ENCODE results near the gene SH3BP4. TPM values are rescaled to one million over a fixed set of nuclear protein-coding genes. Genes with fewer than 3 reads are reported as not detected.

The SH3BP4 gene
- total and polyA plus RNA-seq, 2 of the 13 experiments (the other 11 are each of a cell fraction or from before 2014, with no cell fraction given), result 34.6 to 99.1 TPM

- TF ChIP-seq HNF4A (CRISPR knock-in tag; IDR thresholded peaks at IDR 0.05), result peak; percentile 88
- TF ChIP-seq ZNF503 (CRISPR knock-in tag; IDR thresholded peaks at IDR 0.05), result peak; percentile 86; the same call in 1 of the 2 replicates
- peak; percentile 89; the same call in 1 of the 2 replicates for TF ChIP-seq DR1 (CRISPR knock-in tag; IDR thresholded peaks at IDR 0.05)
- 0 out of 2 replicates have a peak, but pooled peaks have one; percentile 55 for TF ChIP-seq E2F1 (CRISPR knock-in tag; IDR thresholded peaks at IDR 0.05)
- no peak for TF ChIP-seq SUZ12 (IDR thresholded peaks at IDR 0.05; ENCODE audit: low read depth, low read length)
- peak; percentile 92 for TF ChIP-seq ARNT2 (CRISPR knock-in tag; IDR thresholded peaks at IDR 0.05; ENCODE audit: low read depth)
- peak; percentile 97 for TF ChIP-seq ZNF792 (CRISPR knock-in tag; IDR thresholded peaks at IDR 0.05)
- TF ChIP-seq HNF1B (CRISPR knock-in tag; IDR thresholded peaks at IDR 0.05), result peak; percentile 98
- peak; percentile 94; the same call in 1 of the 2 replicates for TF ChIP-seq SP140L (CRISPR knock-in tag; IDR thresholded peaks at IDR 0.05; ENCODE audit: borderline replicate concordance)
- TF ChIP-seq PITX1 (CRISPR knock-in tag; IDR thresholded peaks at IDR 0.05), result peak; percentile 97
- peak; percentile 82; the same call in 1 of the 2 replicates for TF ChIP-seq ZNF367 (CRISPR knock-in tag; IDR thresholded peaks at IDR 0.05; ENCODE audit: borderline replicate concordance)
- TF ChIP-seq HINFP (CRISPR knock-in tag; IDR thresholded peaks at IDR 0.05; ENCODE audit: low read depth), result peak; percentile 86; the same call in 1 of the 2 replicates
- TF ChIP-seq ZFYVE20 (CRISPR knock-in tag; IDR thresholded peaks at IDR 0.05; ENCODE audit: borderline replicate concordance, low read depth), result no peak
- no peak for TF ChIP-seq PAX8 (CRISPR knock-in tag; IDR thresholded peaks at IDR 0.05; ENCODE audit: borderline replicate concordance)
- no peak for TF ChIP-seq MTA3 (CRISPR knock-in tag; IDR thresholded peaks at IDR 0.05)
- TF ChIP-seq JDP2 (CRISPR knock-in tag; IDR thresholded peaks at IDR 0.05; ENCODE audit: borderline replicate concordance), result no peak
- TF ChIP-seq GPBP1L1 (CRISPR knock-in tag; IDR thresholded peaks at IDR 0.05), result no peak
- TF ChIP-seq ZBTB46 (CRISPR knock-in tag; IDR thresholded peaks at IDR 0.05; ENCODE audit: borderline replicate concordance), result no peak
- peak; percentile 84; the same call in 1 of the 2 replicates for TF ChIP-seq RNF2 (conservative IDR thresholded peaks at IDR 0.05; ENCODE audit: low read depth)
Measured at GRCh38 chr2:235005603-235006259, 53.9 kb downstream of the SH3BP4 start (continued).

Data from HepG2 (cell line).